ENCODE results near the gene SCP2. TPM values are rescaled to one million over a fixed set of nuclear protein-coding genes. Genes with fewer than 3 reads are reported as not detected.

Gene SCP2
- total and polyA plus RNA-seq, 9 donors: 58.4 to 161 (median 105) TPM

DNA sequence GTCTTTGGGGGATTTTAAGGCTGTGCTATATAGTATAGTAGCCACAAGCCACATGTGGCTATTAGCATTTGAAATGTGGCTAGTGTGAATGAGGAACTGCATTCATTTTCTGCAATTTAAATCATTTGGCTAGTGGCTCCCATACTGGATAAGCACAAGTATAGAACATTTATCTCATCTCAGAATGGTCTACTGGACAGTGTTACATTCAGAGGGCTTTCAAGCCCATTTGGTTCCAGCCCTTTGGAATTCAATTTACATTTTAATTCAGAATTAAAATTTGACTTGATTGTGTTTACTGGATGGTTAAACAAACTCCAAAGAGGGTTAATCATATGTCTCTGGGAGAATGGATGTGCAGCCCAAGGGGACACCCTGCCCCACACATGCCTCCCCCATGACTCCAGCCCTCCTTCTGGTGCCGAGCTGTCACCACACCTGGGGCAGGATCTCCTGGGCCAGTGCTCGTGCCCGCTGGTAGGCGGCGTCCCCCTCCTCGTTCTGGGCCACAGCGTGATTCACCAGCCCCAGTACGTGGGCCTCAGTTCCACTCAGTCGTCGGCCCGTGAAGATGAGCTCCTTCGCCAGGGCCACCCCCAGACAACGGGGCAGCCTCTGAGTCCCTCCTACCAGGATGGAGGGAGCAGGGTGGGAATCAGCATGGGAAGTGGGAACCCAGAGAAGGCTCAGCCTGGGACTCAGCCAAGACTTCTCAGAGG is 22.7 kb upstream of the SCP2 start:
- intact Hi-C loops (cut with DNase I): loop anchor here in 1 of 4 donors (10.0 kb wide), 1 partner anchor 280 kb away; no protein-coding TSS in a partner anchor
- peaks cover 2% of the 10 kb centered on the region for H3K4me1 ChIP-seq (ENCODE audit: insufficient read depth)

DNA sequence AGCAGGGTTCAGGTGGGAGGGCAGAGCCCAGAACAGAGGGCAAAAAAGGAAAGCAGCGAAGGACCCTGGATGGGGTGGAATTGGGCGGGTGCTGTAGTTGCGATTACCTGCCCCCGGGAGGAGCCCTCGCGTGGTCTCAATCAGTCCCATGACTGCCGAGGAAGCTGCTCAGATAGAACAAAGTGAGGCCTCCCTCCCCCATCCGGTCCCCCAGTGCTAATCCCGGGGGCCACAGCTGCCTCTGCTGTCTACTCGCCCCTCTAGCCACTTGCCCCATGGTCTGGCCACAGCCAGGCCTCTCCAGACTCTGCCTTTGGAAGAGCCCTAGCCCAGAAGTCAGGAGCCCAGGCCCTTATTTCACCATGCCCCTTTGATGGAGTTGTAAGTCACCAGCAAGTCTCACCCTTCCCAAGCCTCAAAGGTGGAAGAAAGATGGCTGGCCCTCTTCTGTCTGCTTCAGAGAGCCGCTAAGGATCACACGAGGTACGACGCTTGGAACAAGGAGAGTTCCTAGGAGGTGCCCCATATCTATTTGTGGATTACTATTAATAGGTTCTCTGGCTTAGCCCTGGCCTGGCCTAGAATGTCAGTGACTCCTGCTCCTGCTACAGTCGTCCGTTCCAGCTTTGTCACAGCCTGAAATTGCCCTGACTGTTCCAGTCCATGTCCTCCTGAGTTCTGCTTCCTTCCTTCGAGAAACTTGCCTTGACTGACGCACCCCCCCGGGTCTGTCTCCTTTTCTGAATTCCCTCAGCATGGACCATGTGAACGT is 22.0 kb upstream of the SCP2 start:
- no peaks in the 10 kb centered on the region for H3K27me3 ChIP-seq
- TF ChIP-seq, protein P1, sequence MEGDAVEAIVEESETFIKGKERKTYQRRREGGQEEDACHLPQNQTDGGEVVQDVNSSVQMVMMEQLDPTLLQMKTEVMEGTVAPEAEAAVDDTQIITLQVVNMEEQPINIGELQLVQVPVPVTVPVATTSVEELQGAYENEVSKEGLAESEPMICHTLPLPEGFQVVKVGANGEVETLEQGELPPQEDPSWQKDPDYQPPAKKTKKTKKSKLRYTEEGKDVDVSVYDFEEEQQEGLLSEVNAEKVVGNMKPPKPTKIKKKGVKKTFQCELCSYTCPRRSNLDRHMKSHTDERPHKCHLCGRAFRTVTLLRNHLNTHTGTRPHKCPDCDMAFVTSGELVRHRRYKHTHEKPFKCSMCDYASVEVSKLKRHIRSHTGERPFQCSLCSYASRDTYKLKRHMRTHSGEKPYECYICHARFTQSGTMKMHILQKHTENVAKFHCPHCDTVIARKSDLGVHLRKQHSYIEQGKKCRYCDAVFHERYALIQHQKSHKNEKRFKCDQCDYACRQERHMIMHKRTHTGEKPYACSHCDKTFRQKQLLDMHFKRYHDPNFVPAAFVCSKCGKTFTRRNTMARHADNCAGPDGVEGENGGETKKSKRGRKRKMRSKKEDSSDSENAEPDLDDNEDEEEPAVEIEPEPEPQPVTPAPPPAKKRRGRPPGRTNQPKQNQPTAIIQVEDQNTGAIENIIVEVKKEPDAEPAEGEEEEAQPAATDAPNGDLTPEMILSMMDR (IDR thresholded peaks at IDR 0.05): no peak
- no peak for TF ChIP-seq POLR2A (IDR thresholded peaks at IDR 0.05)
- intact Hi-C loops (cut with DNase I): loop anchor here in 1 of 4 donors (10.0 kb wide), 1 partner anchor 280 kb away; no protein-coding TSS in a partner anchor
- 74 to 76% (median 76%) methylated on average over 20 of the region's 20 CpGs for WGBS, 3 donors
- no peaks in the 10 kb centered on the region for H3K9me3 ChIP-seq
- H3K4me1 ChIP-seq (ENCODE audit: insufficient read depth): no peaks in the 10 kb centered on the region
- no peak overlapping the region for H3K27ac ChIP-seq
- H3K4me3 ChIP-seq: no peak overlapping the region
- H3K36me3 ChIP-seq: no peaks in the 10 kb centered on the region
- DNase-seq: no peak

More for the DNA sequence above, 22.7 kb upstream of the SCP2 start:
- no peak overlapping the region for H3K4me3 ChIP-seq
- WGBS, 3 donors: 90 to 93% (median 91%) methylated on average over 13 of the region's 13 CpGs
- H3K27ac ChIP-seq: no peak overlapping the region
- DNase-seq: no peak
- no peak for TF ChIP-seq POLR2A (IDR thresholded peaks at IDR 0.05)
- no peaks in the 10 kb centered on the region for H3K27me3 ChIP-seq
- H3K36me3 ChIP-seq: no peaks in the 10 kb centered on the region
- no peaks in the 10 kb centered on the region for H3K9me3 ChIP-seq

DNA sequence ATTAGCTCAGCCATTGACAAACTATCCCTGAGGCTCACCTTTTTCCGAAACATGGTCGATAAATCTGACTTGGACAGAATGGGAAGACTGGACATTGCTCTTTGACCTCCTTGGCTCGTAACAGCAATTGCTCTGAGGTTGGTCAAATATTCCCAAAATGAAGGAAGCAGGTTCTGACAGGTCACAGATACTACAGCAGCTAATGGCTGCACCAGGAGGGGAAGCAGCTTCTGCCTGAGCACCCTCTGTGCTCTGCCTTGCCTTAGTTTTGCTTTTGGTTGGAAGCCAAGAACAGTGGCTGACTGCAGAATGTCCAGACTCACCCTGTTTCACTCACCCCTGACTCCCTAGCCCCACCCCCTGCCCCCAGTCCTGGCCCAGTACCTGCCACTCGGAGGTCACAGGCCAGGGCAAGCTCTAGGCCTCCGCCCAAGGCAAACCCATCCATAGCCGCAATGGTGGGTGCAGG is 20.9 kb upstream of the SCP2 start:
- no peak overlapping the region for H3K27ac ChIP-seq
- no peaks in the 10 kb centered on the region for H3K36me3 ChIP-seq
- DNase-seq: no peak
- no peaks in the 10 kb centered on the region for H3K4me1 ChIP-seq (ENCODE audit: insufficient read depth)
- no peak overlapping the region for H3K4me3 ChIP-seq
- H3K9me3 ChIP-seq: no peaks in the 10 kb centered on the region
- TF ChIP-seq, protein P1 (IDR thresholded peaks at IDR 0.05): no peak
- TF ChIP-seq EP300 (IDR thresholded peaks at IDR 0.05) (no peak), POLR2A (IDR thresholded peaks at IDR 0.05) (no peak)
- WGBS, 3 donors: 92 to 95% (median 93%) methylated on average over 6 of the region's 6 CpGs
- intact Hi-C loops (cut with DNase I): loop anchor here in 1 of 4 donors (10.0 kb wide), 1 partner anchor 279 kb away; no protein-coding TSS in a partner anchor
- no peaks in the 10 kb centered on the region for H3K27me3 ChIP-seq

DNA sequence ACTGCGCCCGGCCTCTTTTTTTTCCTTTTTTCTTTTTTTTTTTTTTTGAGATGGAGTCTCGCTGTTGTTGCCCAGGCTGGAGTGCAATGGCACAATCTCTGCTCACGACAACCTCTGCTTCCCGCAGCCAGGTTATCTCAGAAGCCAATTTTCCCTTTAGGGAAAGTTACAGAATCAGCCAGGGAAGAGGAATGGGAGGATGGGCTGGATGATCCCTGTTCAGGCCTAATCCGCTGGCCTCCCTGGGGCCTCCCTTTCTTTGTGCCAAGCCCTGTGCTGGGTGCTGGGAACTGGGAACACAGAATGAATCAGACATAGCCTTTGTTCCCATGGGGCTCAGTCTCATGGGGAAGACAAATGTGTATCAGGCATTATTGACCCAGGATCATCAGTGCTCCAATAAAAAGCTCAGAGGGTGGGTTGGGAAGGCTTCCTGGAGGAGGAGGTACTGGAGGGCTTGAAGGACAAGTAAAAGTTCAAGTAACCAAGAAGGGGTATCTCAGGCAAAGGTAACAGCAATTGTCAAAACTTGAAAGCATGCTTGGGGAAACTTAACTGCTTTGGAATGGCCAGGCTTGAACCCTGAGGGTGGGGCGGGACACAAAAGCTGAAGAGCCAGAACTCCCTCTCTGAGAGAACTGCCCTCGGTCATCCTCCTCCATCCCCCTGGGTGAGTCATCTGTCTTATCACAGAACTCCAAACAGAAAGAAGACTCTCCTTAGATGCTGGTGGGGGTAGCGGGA is 19.8 kb upstream of the SCP2 start:
- intact Hi-C loops (cut with DNase I): loop anchor here in 1 of 4 donors (10.0 kb wide), 1 partner anchor 278 kb away; no protein-coding TSS in a partner anchor
- 89 to 90% (median 90%) methylated on average over 9 of the region's 9 CpGs for WGBS, 3 donors
- no peak overlapping the region for H3K27ac ChIP-seq

More for the DNA sequence above, 19.8 kb upstream of the SCP2 start:
- H3K9me3 ChIP-seq: no peaks in the 10 kb centered on the region
- TF ChIP-seq, protein P1 (IDR thresholded peaks at IDR 0.05): no peak
- TF ChIP-seq EP300 (IDR thresholded peaks at IDR 0.05): no peak
- TF ChIP-seq POLR2A (IDR thresholded peaks at IDR 0.05): no peak
- no peaks in the 10 kb centered on the region for H3K27me3 ChIP-seq
- no peak for DNase-seq
- no peaks in the 10 kb centered on the region for H3K36me3 ChIP-seq
- H3K4me1 ChIP-seq (ENCODE audit: insufficient read depth): no peaks in the 10 kb centered on the region
- no peak overlapping the region for H3K4me3 ChIP-seq
